GM06990 (cell line): ENCODE measurements around the gene C15orf40.

Experiments
- DNase-seq: peaks from one replicate; pipeline ENCODE4 v3.0.0-alpha.2; 2011; ENCODE audit not compliant: insufficient read length; ENCODE audit errors: extremely low read depth
- H3K27me3 ChIP-seq: replicated peaks from 2 replicates; pipeline ENCODE4 v1.6.0; 2011; ENCODE audit warnings: low read length; ENCODE audit not compliant: control insufficient read depth, insufficient read depth
- H3K36me3 ChIP-seq: 2 replicates; pipeline ENCODE4 v1.5.1; 2011; ENCODE audit warnings: low read length; ENCODE audit not compliant: control insufficient read depth, insufficient read depth
- H3K4me3 ChIP-seq: replicated peaks from 2 replicates; pipeline ENCODE4 v1.5.1; 2011; ENCODE audit warnings: low read depth, mild to moderate bottlenecking, control low read depth, low read length
- CTCF ChIP-seq: IDR thresholded peaks from 2 replicates; pipeline ENCODE4 v1.5.1; 2011; ENCODE audit warnings: low read length, control low read depth, mild to moderate bottlenecking, inconsistent platforms; ENCODE audit not compliant: insufficient read depth, poor library complexity, severe bottlenecking

C15orf40 gene

DNA sequence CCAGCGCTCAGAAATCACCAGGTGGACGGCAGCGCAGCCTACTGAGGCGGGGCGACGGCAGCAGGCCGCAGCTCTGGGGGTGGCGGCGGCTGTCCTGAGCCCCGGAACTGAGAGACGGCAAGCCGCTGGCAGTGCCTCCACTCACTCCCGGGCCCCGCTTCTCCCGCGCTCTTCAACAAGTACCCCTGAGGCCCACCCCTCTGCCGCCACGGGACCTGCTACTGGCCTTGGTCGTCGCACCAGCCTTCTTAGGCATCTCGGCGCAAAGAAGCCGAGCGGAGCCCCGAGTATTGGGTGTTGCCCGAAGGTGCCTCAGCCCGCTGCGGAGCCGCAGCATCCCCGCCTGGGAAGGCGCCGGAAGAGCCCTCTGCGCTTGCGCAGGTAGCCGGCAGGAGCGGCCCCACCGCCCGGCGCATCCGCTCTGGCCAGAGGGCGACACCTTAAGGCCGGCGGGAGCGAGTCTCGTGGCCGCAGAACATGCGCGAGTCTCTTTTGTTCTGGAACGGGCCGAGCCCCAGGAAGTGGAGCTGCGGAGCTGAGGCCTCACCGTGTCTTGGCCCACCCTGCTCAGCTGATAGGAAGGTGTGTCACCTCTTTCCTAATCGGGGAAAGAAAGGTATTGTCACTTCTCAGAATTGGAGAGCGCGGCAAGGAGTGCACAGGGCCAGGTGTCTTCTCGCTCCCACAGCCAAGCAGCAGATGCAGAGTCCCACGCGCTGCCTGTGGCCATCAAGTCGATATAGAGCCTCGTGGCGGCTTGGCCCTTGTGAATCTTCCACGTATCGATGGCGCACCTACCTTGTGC is at the start of gene C15orf40:
C15orf40 (minus strand) TSS at position 369 of the 805 bp plus-strand sequence; CDS start at position 337, 32 bp downstream.
- DNase-seq: peak; percentile 96
- Histone ChIP-seq H3K27me3 (no peaks in the 10 kb centered on the region), H3K36me3 (peaks cover 4% of the 10 kb centered on the region), H3K4me3 (peak within 1 kb of the TSS; percentile 82)
- peak; percentile 95 for TF ChIP-seq CTCF

- Histone ChIP-seq H3K4me3 (no peak overlapping the region), H3K36me3 (peaks cover 8% of the 10 kb centered on the region)
These were observed 46.4 kb upstream of the C15orf40 start for GRCh38 chr15:83057696-83058376.

DNA sequence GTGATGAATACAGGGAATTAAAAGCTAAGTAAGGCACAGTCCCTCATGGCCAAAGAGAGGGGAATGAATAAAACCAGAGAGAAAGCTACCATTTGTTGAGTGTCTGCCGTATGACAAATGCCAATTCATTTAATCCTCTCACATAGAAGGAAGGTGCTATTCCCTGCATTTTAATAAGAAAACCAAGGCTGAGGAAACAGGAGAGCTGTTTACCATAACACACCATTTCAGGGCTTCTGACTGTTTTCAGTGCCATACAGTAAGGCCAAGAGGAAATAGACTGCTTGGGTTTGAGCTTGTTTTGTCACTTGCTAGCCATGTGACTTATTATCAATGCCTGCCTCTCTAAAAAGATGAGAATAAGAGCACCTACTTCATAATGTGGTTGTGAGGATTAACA is 45.6 kb upstream of the C15orf40 start:
- Histone ChIP-seq H3K36me3 (peaks cover 8% of the 10 kb centered on the region), H3K27me3 (no peaks in the 10 kb centered on the region), H3K4me3 (no peak overlapping the region)
- no peak for DNase-seq
- TF ChIP-seq CTCF: no peak

More at GRCh38 chr15:83057696-83058376, 46.4 kb upstream of the C15orf40 start:
- no peak for DNase-seq
- H3K27me3 ChIP-seq: no peaks in the 10 kb centered on the region
- no peak for TF ChIP-seq CTCF

- no peak for TF ChIP-seq CTCF
- Histone ChIP-seq H3K36me3 (peaks cover 1% of the 10 kb centered on the region), H3K27me3 (no peaks in the 10 kb centered on the region), H3K4me3 (no peak overlapping the region)
- DNase-seq: no peak
These were observed 41.7 kb upstream of the C15orf40 start for GRCh38 chr15:83053151-83053550.

- no peak overlapping the region for H3K4me3 ChIP-seq
- no peak for TF ChIP-seq CTCF
- no peaks in the 10 kb centered on the region for H3K27me3 ChIP-seq
- peaks cover 14% of the 10 kb centered on the region for H3K36me3 ChIP-seq
- no peak for DNase-seq
These were observed 35.2 kb upstream of the C15orf40 start for GRCh38 chr15:83046558-83047127.
